Measurements from ENCODE around the gene WDR48. TPM values are rescaled to one million over a fixed set of nuclear protein-coding genes. Genes with fewer than 3 reads are reported as not detected.

Gene WDR48
- total RNA-seq, 4 donors from 2014 or later = 27.4 to 47.2 (median 38.0) TPM

- Histone ChIP-seq H3K4me1 (peaks cover 0 to 41% (median 23%) of the 10 kb centered on the region in 3 donors), H3K27me3 (no peaks in the 10 kb centered on the region), H3K9me3 (no peaks in the 10 kb centered on the region), H3K36me3 (peaks cover 0 to 32% of the 10 kb centered on the region in 2 donors), H3K27ac (no peak overlapping the region), H3K4me3 (no peak overlapping the region)
- no peak for ATAC-seq
- TF ChIP-seq EP300 (IDR thresholded peaks at IDR 0.05) (no peak), CTCF (IDR thresholded peaks at IDR 0.05) (no peak), POLR2AphosphoS5 (IDR thresholded peaks at IDR 0.05) (no peak), POLR2A (IDR thresholded peaks at IDR 0.05) (no peak)
- 98% methylated on average over 5 of the region's 5 CpGs; no CpG with 5 or more reads in 1 of the 2 donors for WGBS, 2 donors (ENCODE audit: low coverage in 1 of 2)
Observed at GRCh38 chr3:39109086-39109485, 57.3 kb downstream of the WDR48 start.

- no peak overlapping the region for H3K4me3 ChIP-seq
- no CpG with 5 or more reads among the region's 2 CpGs for WGBS, 2 donors (ENCODE audit: low coverage in 1 of 2)
- no peaks in the 10 kb centered on the region for H3K9me3 ChIP-seq
- ATAC-seq = no peak
- peaks cover 0 to 31% (median 18%) of the 10 kb centered on the region in 3 donors for H3K4me1 ChIP-seq
- H3K27me3 ChIP-seq = no peaks in the 10 kb centered on the region
- peaks cover 0 to 32% of the 10 kb centered on the region in 2 donors for H3K36me3 ChIP-seq
- H3K27ac ChIP-seq = no peak overlapping the region
- TF ChIP-seq EP300 (IDR thresholded peaks at IDR 0.05) (no peak), CTCF (IDR thresholded peaks at IDR 0.05) (no peak), POLR2A (IDR thresholded peaks at IDR 0.05) (no peak), POLR2AphosphoS5 (IDR thresholded peaks at IDR 0.05) (no peak)
Observed at GRCh38 chr3:39110041-39110639, 58.3 kb downstream of the WDR48 start.

- ATAC-seq = no peak
- Histone ChIP-seq H3K27me3 (no peaks in the 10 kb centered on the region), H3K4me3 (no peak overlapping the region), H3K36me3 (peaks cover 0 to 32% of the 10 kb centered on the region in 2 donors), H3K4me1 (peaks cover 0 to 15% (median 7%) of the 10 kb centered on the region in 3 donors), H3K27ac (no peak overlapping the region), H3K9me3 (no peaks in the 10 kb centered on the region)
- WGBS, 2 donors (ENCODE audit: low coverage in 1 of 2) = 87% methylated on average over 3 of the region's 3 CpGs; no CpG with 5 or more reads in 1 of the 2 donors
- TF ChIP-seq EP300 (IDR thresholded peaks at IDR 0.05) (no peak), POLR2AphosphoS5 (IDR thresholded peaks at IDR 0.05) (no peak), CTCF (IDR thresholded peaks at IDR 0.05) (no peak), POLR2A (IDR thresholded peaks at IDR 0.05) (no peak)
Observed at GRCh38 chr3:39112113-39112512, 60.3 kb downstream of the WDR48 start.

- 68 to 90% methylated on average over 2 of the region's 2 CpGs for WGBS, 2 donors (ENCODE audit: low coverage in 1 of 2)
- no peak for TF ChIP-seq CTCF (IDR thresholded peaks at IDR 0.05)
- no peak for TF ChIP-seq POLR2AphosphoS5 (IDR thresholded peaks at IDR 0.05)
- TF ChIP-seq EP300 (IDR thresholded peaks at IDR 0.05) = no peak
- no peak for TF ChIP-seq POLR2A (IDR thresholded peaks at IDR 0.05)
- Histone ChIP-seq H3K27ac (no peak overlapping the region), H3K27me3 (no peaks in the 10 kb centered on the region), H3K36me3 (peaks cover 0 to 33% of the 10 kb centered on the region in 2 donors), H3K4me1 (peaks cover 0 to 15% (median 7%) of the 10 kb centered on the region in 3 donors), H3K4me3 (no peak overlapping the region), H3K9me3 (no peaks in the 10 kb centered on the region)
- ATAC-seq = no peak
Observed at GRCh38 chr3:39112535-39112934, 60.7 kb downstream of the WDR48 start.

GRCh38 chr3:39113291-39113690 lies 61.5 kb downstream of the WDR48 start:
- Histone ChIP-seq H3K27me3 (no peaks in the 10 kb centered on the region), H3K4me1 (peaks cover 0 to 10% (median 3%) of the 10 kb centered on the region in 3 donors), H3K36me3 (peaks cover 0 to 41% of the 10 kb centered on the region in 2 donors), H3K27ac (no peak overlapping the region), H3K4me3 (no peak overlapping the region), H3K9me3 (no peaks in the 10 kb centered on the region)
- ATAC-seq = no peak
- 64% methylated on average over 2 of the region's 3 CpGs; no CpG with 5 or more reads in 1 of the 2 donors for whole genome bisulfite sequencing, 2 donors (ENCODE audit: low coverage in 1 of 2)
- no peak for TF ChIP-seq POLR2A (IDR thresholded peaks at IDR 0.05)
- TF ChIP-seq EP300 (IDR thresholded peaks at IDR 0.05) = no peak
- no peak for TF ChIP-seq CTCF (IDR thresholded peaks at IDR 0.05)
- TF ChIP-seq POLR2AphosphoS5 (IDR thresholded peaks at IDR 0.05) = no peak
